CD14-positive monocyte (primary cell): ENCODE results near the gene PHF12. TPM values are rescaled to one million over a fixed set of nuclear protein-coding genes. Genes with fewer than 3 reads are reported as not detected.

Source experiments
- DNase-seq, 3 donors: peaks; one replicate each; pipeline ENCODE4 v3.0.0-alpha.2; 2011 to 2022
- H2AFZ ChIP-seq: 2 replicates; pipeline ENCODE4 v1.6.0; 2012; ENCODE audit warnings: mild to moderate bottlenecking, low read depth, low read length, inconsistent platforms; ENCODE audit not compliant: insufficient read depth, poor library complexity, severe bottlenecking
- H3K27ac ChIP-seq, 2 donors: 1 replicate in 1 of 2; 2 replicates in 1 of 2; pipeline ENCODE4 v1.5.1; 2012 to 2013; ENCODE audit warnings: low read length in 2 of 2, control low read depth in 1 of 2, inconsistent platforms in 1 of 2, low read depth in 1 of 2, mild to moderate bottlenecking in 1 of 2
- H3K27me3 ChIP-seq, 2 donors: one replicate each; pipeline versions ENCODE4 v1.6.0 to v1.6.1; 2011 to 2013; ENCODE audit warnings: low read length in 2 of 2; ENCODE audit not compliant: control insufficient read depth in 2 of 2, insufficient read depth in 2 of 2
- H3K36me3 ChIP-seq, 2 donors: replicated peaks in 1 of 2; 1 replicate in 1 of 2; 2 replicates in 1 of 2; pipeline versions ENCODE4 v1.5.1 to v1.6.1; 2012 to 2013; ENCODE audit warnings: low read length in 2 of 2, control low read depth in 1 of 2, inconsistent platforms in 1 of 2, mild to moderate bottlenecking in 1 of 2; ENCODE audit not compliant: insufficient read depth in 2 of 2, control insufficient read depth in 1 of 2
- H3K4me1 ChIP-seq, 2 donors: 1 replicate in 1 of 2; 2 replicates in 1 of 2; pipeline versions ENCODE4 v1.5.1 to v1.6.1; 2012 to 2013; ENCODE audit warnings: low read length in 2 of 2, control low read depth in 1 of 2, inconsistent platforms in 1 of 2, mild to moderate bottlenecking in 1 of 2, moderate library complexity in 1 of 2; ENCODE audit not compliant: insufficient read depth in 2 of 2, control insufficient read depth in 1 of 2
- H3K4me2 ChIP-seq: replicated peaks from 2 replicates; pipeline ENCODE3; 2012; ENCODE audit warnings: low read length, moderate library complexity, mild to moderate bottlenecking; ENCODE audit not compliant: poor library complexity, severe bottlenecking; ENCODE audit errors: extremely low read depth
- H3K4me3 ChIP-seq, 3 experiments: fragments of 200-600 bp in 1 of 3; sonication (generic) in 1 of 3; replicated peaks in 1 of 3; 1 replicate in 2 of 3; 2 replicates in 1 of 3; pipeline ENCODE4 v1.5.1; 2011 to 2013; ENCODE audit warnings: low read length in 3 of 3, mild to moderate bottlenecking in 3 of 3, control low read depth in 2 of 3, low read depth in 2 of 3, inconsistent platforms in 1 of 3, moderate library complexity in 1 of 3
- H3K79me2 ChIP-seq: 2 replicates; pipeline ENCODE4 v1.6.0; 2012; ENCODE audit warnings: mild to moderate bottlenecking, control low read depth, inconsistent platforms, low read length, moderate library complexity; ENCODE audit not compliant: insufficient read depth
- H3K9ac ChIP-seq: 2 replicates; pipeline ENCODE4 v1.6.0; 2017; ENCODE audit warnings: low read length, mild to moderate bottlenecking; ENCODE audit not compliant: insufficient read depth, poor library complexity, severe bottlenecking
- H3K9me3 ChIP-seq, 2 donors: replicated peaks in 1 of 2; 1 replicate in 1 of 2; 2 replicates in 1 of 2; pipeline versions ENCODE4 v1.5.1 to v1.6.1; 2012 to 2013; ENCODE audit warnings: low read length in 2 of 2, control low read depth in 1 of 2; ENCODE audit not compliant: control insufficient read depth in 1 of 2, insufficient read depth in 1 of 2
- H4K20me1 ChIP-seq: 2 replicates; pipeline ENCODE4 v1.6.0; 2012; ENCODE audit warnings: mild to moderate bottlenecking, low read length, control low read depth, moderate library complexity; ENCODE audit not compliant: insufficient read depth
- H3K27ac Mint-ChIP-seq, 7 donors: one replicate each; pipeline ENCODE4 v1.8.0; 2020; ENCODE audit warnings: mild to moderate bottlenecking in 7 of 7, mixed read lengths in 7 of 7, moderate library complexity in 6 of 7, inconsistent platforms in 2 of 7
- H3K27me3 Mint-ChIP-seq, 3 donors: one replicate each; pipeline ENCODE4 v1.8.0; 2021 to 2022; ENCODE audit warnings: low read depth in 3 of 3, mild to moderate bottlenecking in 3 of 3, mixed read lengths in 3 of 3, moderate library complexity in 3 of 3, inconsistent platforms in 1 of 3
- H3K36me3 Mint-ChIP-seq, 2 donors: one replicate each; pipeline ENCODE4 v1.8.0; 2020; ENCODE audit warnings: mixed read lengths in 2 of 2, inconsistent platforms in 1 of 2, mild to moderate bottlenecking in 1 of 2
- H3K4me1 Mint-ChIP-seq: one replicate; pipeline ENCODE4 v1.8.0; 2020; ENCODE audit warnings: mild to moderate bottlenecking, mixed read lengths
- H3K4me3 Mint-ChIP-seq, 2 donors: one replicate each; pipeline ENCODE4 v1.8.0; 2020; ENCODE audit warnings: mild to moderate bottlenecking in 2 of 2, mixed read lengths in 2 of 2, moderate library complexity in 1 of 2
- H3K9me3 Mint-ChIP-seq, 7 donors: one replicate each; pipeline ENCODE4 v1.8.0; 2020 to 2022; ENCODE audit warnings: mixed read lengths in 7 of 7, mild to moderate bottlenecking in 6 of 7, moderate library complexity in 6 of 7, inconsistent platforms in 2 of 7
- CTCF ChIP-seq: fragments of 200-600 bp; IDR thresholded peaks from one replicate; pipeline ENCODE4 v1.8.0; 2022; ENCODE audit warnings: antibody characterized with exemption, mild to moderate bottlenecking
- WGBS: methylation state at CpG from one replicate; pipeline ENCODE4 v1.1.5; 2013; ENCODE audit warnings: missing lambda C conversion rate; ENCODE audit not compliant: insufficient coverage; 5-methylcytosine and 5-hydroxymethylcytosine counted together
- intact Hi-C, 2 donors: fragments of 100-400 bp; cut with micrococcal nuclease; formaldehyde crosslinking; loops; one replicate each; pipeline versions ENCODE4 v1.15.0 to v1.15.1; 2023
- polyA plus RNA-seq, 3 donors: library from polyadenylated mRNA; depleted of rRNA in 1 of 3; unstranded in 2 of 3; stranded (reverse) in 1 of 3; fragments of 300-500 nt in 2 of 3; fragments of >200 nt in 1 of 3; fragmentation: Illumina TruSeq in 2 of 3; gene quantifications; 1 replicate in 2 of 3; 2 replicates in 1 of 3; pipeline ENCODE4 v1.2.3, GENCODE V29; 2012 to 2021

The PHF12 gene
- polyA plus RNA-seq, 3 donors: 1.4 to 62.5 (median 2.5) TPM

- Histone ChIP-seq H3K27ac (no peak overlapping the region), H3K79me2 (no peaks in the 10 kb centered on the region), H3K4me2 (no peak overlapping the region), H3K9ac (no peak overlapping the region), H2AFZ (no peak overlapping the region), H3K36me3 (peaks cover 29 to 36% of the 10 kb centered on the region in 2 donors), H4K20me1 (no peaks in the 10 kb centered on the region), H3K27me3 (no peaks in the 10 kb centered on the region), H3K4me1 (peaks cover 3 to 9% of the 10 kb centered on the region in 2 donors), H3K4me3 (no peak overlapping the region), H3K9me3 (no peaks in the 10 kb centered on the region)
- Mint-ChIP-seq H3K27ac (peak overlapping the region in 3 of 7 donors; percentile 20 to 81 (median 33)), H3K27me3 (peaks cover 0 to 2% (median 0%) of the 10 kb centered on the region in 3 donors), H3K36me3 (peaks cover 28 to 41% of the 10 kb centered on the region in 2 donors), H3K9me3 (no peaks in the 10 kb centered on the region), H3K4me3 (no peak overlapping the region), H3K4me1 (peaks cover 8% of the 10 kb centered on the region)
- intact Hi-C loops: no loop called here
- DNase-seq: no peak
- no CpG with 5 or more reads among the region's 3 CpGs for WGBS
- TF ChIP-seq CTCF: no peak
Observed at GRCh38 chr17:28862561-28862960, 88.8 kb downstream of the PHF12 start.

DNA sequence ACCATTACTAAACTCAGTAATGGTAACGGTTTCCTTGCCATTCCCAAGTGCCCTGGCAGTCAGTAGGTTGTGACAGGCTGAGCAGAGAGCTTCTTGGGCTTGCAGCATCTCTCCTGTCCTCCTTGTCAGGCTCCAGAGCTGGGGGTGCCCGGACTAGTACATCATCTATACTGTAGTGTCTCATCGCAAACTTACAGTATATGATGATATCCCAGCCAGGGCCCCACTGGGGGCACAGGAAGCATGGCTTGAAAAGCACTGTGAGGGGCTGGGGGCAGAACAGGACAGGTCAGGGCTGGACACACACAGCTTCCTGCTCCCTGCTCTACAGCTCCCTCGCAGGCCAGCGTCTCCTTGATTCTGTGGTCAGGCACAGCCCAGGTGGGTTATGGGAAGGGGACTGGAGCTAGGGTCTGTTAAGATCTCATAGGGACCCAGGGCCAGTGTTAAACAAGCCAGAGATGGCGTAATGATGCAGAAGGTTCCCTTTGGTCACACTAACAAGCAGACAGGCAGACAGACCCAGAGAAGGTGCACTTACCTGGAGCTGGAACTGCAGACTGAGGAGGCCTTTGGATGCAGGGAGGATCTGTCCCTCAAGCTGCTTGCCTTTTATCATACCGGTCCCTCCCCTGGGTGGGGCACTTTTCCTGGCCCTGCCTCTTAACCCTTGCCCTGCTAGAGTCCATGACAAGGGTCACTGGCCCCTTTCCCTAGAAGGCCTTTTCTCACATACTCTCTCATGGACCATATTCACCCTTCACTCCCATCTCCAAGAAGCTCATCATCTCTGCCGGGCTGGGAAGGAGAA lies 89.7 kb downstream of the PHF12 start:
- no peak for DNase-seq
- Histone ChIP-seq H3K27ac (no peak overlapping the region), H3K79me2 (no peaks in the 10 kb centered on the region), H3K4me2 (no peak overlapping the region), H3K27me3 (no peaks in the 10 kb centered on the region), H3K9ac (no peak overlapping the region), H3K36me3 (peaks cover 32 to 40% of the 10 kb centered on the region in 2 donors), H3K4me1 (peaks cover 3 to 9% of the 10 kb centered on the region in 2 donors), H2AFZ (no peak overlapping the region), H4K20me1 (no peaks in the 10 kb centered on the region), H3K4me3 (no peak overlapping the region), H3K9me3 (no peaks in the 10 kb centered on the region)
- WGBS: 82% methylated on average over 5 of the region's 8 CpGs
- Mint-ChIP-seq H3K4me3 (no peak overlapping the region), H3K27ac (peak overlapping the region in 1 of 7 donors; percentile 50), H3K9me3 (no peaks in the 10 kb centered on the region), H3K4me1 (peaks cover 8% of the 10 kb centered on the region), H3K36me3 (peaks cover 32 to 50% of the 10 kb centered on the region in 2 donors), H3K27me3 (peaks cover 0 to 2% (median 0%) of the 10 kb centered on the region in 3 donors)
- intact Hi-C loops: no loop called here
- no peak for TF ChIP-seq CTCF
